ENCODE measurements around the gene CEP85L.

Gene CEP85L

DNA sequence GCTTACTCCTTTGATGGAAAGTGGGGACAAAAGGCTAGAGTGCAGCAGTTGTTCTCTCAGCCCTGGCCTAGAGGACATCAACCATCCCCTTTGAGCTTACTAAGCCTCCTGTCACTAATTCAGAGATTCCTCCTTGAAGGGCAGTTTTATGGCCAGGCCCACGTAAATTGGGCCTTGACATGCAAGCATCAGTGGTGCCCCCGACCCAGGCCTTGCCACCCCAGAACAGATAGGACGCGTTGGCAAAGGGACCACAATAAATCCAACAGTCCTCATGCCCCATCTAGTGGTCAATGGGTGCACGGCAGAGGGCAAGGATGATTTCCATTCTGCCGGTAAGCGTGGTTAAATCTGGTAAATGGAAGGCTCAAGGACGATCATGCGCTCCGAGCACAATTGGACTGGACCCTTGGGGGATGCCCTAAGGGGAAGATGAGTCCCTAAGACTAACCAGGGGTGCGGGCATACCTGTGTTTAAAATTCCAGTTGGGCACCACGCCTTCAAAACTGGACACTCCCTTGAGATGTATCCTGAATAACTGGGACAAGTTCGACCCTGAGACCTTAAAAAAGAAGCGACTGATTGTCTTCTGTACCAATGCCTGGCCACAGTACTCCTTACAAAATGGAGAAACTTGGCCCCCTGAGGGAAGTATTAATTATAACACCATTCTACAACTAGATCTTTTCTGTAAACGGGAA is 32.6 kb downstream of the CEP85L start:
- DNase-seq = peak; percentile 21

DNA sequence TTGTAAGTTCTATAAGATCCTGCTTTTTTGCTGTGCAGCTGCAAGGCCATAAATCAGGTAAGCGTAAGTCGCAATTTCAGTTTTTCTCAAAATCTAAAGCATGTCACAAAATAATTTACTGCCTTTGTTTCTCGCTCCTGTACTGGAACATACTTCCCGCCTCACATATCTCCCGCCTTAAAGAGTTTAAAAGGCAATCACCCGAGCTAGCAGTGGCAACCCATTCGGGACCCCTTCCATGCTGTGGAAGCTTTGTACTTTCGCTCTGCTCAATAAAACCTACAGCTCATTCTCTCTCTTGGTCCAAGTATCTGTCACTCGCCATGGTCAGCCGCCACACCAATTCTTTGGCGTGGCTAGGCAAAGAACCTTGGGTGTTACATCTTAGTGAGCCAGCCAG is 34.0 kb downstream of the CEP85L start:
- DNase-seq = no peak

DNA sequence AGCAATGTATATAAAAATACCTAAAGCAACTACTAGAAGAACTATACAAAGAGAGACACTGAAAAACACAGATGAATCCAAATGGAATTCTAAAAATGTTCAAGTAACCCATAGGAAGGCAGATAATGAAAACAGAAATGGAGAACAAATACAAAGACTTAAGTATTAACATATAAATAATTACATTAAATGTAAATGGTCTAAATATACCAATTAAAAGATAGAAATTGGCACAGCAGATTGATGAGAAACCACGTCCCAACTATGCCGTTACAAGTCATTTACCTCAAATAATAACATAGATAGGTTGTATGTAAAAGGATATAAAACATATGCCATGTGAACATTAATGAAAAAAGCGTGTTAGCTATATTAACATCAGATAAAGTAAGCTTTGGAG is 40.1 kb downstream of the CEP85L start:
- no peak for DNase-seq

DNA sequence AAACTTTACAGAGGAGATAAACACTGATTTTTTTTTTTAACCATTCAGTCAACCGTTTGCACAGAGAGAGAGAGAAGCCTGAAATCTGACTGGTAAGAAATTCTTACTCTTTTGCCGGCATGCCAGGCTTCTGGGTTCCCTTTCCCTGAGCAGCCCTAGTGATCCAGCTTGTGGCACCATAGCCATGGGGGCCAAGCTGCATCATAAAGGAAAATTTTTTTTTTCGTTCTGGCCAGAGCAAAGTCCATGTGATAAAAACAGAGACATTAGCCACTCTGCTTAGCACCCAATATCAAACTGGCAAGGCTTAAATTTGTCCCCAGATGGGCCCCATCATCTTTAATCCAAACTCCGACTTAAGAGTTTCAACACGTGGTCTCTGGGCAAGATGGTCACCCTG is 44.5 kb downstream of the CEP85L start:
- DNase-seq = no peak

DNA sequence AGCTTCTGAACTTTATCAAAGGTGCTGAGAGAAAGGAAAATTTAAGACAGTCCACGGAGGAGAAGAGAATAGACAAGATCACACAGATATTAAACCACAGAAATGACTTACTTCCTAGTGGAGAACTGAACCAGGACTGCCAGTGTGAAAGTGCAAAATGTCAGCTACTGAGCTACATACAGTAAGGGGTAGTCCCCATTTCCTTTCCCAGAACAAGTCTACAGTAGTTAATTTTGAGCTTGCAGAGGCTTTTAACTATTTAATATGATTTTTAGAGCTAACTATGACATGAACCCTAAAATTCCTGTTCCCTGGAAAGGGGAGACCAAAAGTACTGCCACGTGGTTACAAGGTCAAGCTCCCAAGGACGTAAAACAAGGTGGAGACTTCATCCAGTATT is 45.1 kb downstream of the CEP85L start:
- DNase-seq = no peak

DNA sequence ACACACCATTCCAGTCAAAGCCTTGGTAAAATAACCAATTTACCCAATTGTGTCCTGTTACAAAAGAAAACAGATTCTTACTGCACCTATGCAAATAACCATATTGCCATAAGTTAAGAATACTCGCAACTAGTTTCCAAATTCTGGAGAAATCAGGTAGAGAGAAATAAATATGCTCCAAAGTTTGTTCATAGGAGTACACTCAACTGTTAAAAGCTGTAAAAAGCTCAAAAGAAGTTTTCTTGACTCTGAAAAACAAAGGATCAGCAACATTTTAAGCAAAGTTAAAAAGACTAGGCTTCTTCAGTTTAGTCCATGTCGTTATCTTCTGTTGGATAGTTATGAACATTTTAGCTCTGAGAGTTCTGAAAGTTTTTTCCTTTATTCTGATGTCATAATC is 48.0 kb downstream of the CEP85L start:
- no peak for DNase-seq

DNA sequence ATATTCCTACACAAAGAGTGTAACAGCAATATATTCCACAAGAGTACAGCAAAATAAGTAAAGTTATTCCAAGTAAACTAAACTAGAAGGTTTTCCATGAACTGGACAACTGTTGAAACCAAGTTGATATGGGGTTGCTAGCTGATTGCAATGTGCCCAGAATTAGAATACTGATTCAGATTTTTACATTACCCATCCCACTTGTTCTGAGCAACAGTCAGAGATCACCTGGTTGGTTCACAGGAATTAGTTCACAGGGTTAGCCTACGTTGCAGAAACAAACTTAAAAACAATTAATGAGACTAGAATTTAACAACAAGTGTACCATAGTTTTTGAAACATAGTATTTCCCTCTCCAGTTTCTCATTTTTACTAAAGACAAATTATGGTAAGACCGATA is 49.1 kb downstream of the CEP85L start:
- DNase-seq = no peak

DNA sequence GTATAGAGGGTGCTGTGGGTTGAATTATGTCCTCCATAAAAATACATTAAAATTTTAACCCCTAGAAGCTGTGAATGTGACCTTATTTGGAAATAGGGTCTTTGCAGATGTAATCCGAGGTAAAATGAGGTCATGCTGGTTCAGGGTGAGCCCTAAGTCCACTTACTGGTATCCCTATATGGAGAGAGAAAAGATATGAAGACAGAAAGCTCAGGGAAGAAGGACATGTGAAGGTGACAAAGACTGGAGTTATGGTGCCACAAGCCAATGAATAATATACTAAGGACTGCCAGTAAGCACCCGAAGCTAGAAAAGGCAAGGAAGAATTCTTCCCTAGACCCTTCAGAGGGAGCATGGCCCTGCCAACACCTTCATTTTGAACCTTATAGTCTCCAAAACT is 53.1 kb downstream of the CEP85L start:
- no peak for DNase-seq

DNA sequence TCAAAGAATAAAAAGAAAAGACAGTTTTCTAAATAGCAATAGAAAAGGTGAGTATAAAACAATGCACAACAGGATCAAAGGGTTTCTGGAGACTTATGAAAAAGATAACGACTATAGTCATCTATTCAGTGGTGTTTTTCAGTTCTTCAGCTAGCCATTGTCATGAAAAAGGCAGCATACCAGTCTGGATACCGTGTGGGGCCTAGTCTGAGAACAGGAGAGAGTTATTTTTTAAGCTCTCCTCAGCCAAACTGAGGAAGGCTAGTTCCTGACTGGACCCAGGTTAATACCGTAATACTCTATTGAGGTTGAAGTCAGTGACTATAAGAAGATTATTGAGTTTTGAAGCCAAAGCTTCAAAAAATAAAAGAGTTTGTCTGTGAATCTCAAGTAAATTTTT is 53.8 kb downstream of the CEP85L start:
- DNase-seq = no peak

DNA sequence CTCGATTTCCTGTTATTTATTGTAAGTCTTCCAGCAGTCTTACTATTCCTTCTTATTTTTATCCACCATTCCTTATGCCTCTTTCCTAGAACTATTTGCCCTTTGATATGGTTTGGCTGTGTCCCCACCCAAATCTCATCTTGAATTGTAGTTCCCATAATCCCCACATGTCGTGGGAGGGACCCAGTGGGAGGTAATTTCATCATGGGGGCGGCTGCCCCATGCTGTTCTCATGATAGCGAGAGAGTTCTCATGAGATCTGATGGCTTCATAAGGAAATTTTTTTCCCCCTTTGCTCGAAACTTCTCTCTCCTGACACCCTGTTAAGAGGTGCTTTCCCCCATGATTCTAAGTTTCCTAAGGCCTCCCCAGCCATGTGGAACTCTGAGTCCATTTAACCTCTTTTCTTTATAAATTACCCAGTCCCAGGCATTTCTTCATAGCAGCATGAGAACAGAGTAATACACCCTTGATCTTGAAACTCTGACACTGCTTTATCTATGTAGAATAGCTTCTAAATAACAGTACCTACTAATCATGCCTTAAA is 54.5 kb downstream of the CEP85L start:
- DNase-seq = no peak

DNA sequence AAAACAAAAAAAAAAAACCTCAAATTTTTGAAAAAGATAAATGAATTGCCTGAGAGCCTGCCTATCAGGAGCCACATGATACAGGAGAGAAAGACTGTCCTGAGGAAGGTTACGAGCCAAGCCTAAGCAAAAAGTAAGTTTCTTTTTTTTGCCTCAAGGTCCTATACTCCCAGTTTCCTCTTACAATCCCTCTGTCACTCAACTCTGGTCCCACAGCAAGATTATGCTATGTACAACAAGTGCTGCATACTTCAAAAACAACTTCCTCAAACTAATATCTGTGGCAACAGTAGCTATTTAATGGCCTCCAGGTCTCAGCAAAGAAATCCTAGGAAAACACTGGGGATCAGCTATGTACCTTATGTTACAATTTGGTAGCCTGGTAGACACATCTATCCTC is 56.5 kb downstream of the CEP85L start:
- no peak for DNase-seq

DNA sequence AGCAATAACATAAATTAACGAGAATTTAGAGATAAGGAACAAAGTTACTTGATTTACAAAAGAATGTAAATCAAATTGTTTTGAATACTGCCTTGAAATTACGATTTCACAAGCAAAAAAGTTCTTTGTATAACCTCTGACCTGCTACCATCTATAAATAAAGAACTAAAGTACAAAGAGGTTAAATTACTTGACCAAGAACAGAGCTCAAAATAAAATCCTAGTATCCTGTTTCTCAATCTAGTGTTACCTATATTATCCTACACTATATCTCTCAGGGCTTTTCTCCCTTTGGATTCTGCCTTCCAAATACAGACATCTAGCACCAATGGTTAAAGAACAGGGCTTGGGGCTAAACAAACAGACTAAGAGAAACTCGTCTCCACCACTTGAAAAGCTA is 59.5 kb downstream of the CEP85L start:
- no peak for DNase-seq

DNA sequence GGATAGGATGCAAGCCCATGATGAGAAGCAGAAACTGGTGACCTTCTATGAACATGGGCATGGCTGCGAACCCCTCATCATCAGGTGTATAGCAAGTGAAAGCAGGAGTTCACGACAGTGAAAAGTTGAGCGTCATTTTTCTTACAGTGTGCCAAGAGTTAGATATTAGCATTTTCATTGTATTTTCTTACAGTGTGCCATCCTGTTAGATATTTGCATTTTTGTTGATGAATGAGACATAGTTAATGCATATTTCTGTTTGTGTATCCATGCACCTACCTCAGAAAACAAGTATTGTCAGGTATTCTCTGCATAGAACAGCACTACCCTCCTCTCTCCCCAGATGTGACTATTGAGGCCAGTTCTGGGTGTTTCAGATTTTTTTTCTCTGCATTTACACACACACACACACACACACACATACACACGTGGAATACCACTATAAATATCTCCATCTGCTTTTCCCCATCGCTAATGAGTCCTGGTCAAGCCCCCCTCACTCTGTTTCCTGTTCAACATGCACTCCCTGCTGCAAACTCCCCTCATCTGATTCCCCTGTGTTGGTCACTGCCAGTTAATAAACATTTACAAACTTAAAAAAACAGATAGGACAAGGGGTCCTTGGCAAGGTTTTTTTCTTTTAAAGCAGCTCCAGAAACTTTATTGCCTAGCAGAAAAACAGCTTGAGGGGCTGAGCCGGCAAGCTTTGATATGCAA is 61.6 kb downstream of the CEP85L start:
- no peak for DNase-seq

DNA sequence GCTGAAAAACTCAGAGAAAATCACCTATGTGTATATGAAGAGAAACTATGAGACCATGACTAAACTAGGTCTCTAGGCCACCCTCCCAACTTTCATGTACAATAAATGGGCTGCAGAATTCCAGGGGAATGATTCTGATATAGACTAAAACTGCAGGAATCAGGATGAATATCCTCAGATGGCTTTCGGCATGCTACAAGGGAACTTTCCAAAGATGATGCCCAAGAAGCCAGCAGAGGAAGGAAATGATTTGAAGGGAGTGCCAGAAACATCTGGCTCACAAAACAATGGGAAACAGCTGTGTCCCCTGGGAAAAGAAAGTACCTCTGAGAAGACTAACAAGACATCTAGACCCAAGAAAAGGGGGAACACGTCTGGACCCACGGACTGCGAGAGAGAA is 62.2 kb downstream of the CEP85L start:
- DNase-seq = no peak

DNA sequence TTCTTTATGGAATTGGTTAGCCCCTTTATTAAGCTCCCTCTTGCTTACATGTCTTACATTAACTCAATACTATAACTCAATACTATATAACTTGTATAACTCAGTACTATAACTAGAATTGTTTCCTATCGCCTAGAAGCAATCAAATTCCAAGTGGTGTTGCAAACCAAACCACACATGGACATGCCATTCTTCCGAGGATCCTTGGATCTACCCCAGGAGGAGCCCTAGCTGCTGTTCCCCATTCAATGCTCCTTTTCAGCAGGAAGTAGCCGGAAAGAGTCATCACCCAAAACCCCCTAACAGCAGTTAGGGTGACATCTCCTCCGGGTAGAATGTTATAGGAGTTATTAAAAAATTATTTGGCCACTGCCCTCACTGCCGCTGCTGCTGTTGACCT is 62.8 kb downstream of the CEP85L start:
- DNase-seq = no peak

DNA sequence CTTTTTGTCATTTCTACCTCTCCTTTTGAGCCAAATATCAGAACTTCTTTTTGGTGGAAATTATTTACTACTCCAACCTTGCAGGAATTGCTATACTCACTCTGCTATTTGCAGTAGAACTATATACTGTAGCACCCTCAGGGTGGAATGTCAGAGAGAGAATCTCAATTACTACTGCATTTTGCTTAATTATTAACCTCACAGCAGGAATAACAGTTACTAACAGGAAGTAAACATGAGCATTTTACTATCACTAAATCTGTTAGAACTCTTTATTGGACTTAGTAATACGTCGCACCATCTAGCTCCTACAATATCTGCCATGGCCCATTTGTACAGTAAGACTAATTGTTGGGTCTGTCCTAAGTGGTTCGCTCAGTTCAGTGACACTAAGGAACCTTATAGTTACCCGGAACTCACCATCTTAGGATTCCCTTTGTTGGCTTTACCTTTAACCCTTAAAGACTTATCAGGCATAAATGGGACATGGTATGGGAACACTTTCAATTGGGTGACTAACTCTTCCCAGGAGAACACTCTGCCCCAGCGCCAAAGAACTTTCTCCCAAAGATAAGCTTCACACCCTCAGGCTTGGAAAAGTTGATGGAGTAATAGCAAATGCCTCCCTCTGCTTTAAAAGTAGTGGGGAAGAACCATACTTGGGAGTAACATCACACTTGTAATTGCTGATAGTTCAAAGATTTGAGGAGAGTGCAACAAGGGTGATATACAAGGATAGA is 64.5 kb downstream of the CEP85L start:
- no peak for DNase-seq

DNA sequence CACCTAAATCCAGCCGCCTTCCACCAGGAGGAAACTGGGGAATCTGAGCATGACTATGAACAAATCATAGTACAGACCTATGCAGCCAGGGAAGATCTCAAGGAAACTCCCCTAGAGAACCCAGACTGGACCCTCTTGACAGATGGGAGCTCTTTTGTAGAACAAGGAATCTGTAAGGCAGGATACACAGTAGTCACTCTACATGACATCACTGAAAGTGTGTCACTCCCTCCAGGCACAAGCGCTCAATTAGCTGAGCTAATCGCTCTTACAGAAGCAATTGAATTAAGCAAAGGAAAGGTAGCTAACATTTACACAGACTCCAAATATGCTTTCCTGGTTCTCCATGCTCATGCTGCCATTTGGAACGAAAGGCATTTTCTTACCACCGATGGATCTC is 66.5 kb downstream of the CEP85L start:
- DNase-seq = no peak

DNA sequence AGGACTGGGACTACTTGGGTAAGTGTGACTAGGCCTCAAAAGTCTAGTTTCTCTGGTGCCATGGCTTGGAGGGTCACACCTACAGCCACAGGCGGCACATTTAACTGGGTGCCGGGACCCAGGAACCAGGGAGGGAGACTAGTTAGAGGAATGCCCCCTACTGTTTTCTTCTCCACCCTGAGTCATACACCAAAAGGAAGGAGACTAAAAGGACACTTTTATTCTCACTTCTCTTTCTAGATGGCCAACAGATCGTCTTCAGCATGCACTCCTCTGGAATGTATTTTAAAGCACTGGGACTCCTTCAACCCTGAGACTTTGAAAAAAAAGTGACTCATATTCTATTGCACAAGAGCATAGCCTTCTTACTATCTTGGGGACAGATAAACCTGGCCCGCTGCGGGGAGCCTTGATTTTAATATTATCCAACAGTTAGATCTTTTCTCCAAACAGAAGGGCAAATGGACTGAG is 69.9 kb downstream of the CEP85L start:
- DNase-seq = no peak

DNA sequence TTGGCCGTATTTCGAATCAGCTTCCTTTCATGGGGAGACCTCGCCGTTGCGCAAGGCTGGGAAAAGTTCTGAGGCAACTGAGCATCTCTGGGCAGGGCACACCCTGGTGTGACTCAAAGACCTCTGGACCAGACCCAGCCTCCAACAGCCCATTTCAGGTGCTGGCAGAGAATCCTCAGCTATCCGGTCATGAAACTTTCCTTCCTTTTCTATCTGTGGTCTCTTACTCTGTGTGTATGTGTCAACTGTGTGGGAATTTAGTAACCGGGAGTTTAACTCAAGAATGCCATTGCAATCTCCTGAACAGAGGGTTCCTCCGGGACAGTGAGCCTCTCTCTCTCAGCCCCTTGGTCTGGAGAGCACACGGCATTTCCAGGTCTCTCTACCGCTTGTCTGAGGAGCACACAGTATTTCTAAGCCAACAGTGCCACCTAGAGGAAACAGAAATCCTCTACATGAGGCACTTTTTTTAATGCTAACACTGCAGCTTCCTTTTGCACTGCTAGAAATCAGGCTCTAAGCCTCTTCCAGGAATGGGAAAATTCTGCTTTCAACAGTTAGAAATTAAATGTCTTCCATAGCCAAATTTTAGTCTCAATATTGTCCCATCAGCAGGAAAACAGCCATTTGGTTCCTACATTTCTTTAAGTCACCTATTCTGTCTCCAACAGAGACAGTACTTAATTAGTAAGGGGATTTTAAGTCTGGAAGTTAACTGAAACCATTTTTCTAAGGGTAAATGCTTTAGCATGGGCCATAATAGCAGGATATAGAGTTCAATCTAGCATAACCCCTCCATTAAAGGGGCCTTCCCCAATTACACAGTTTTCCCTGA is 70.6 kb downstream of the CEP85L start:
- peak; percentile 3 for DNase-seq

DNA sequence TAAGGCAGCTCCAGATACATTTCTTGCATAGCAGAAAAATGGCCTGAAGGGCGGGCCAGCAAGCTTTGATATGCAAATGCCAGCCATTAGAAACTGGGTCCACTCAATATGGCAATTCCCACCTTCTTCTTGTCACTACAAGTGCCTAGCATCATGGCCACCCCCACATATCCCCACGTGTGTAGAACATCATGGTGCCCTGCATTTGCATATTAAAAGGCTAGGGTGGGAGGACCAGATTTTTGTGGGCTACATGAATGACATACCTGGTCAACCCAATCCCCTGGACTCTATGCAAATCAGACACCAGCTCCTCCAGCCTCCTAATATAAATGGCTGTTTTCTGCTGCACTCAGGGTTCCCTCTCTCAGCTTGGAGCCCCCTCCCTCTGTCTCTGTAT is 71.6 kb downstream of the CEP85L start:
- no peak for DNase-seq

DNA sequence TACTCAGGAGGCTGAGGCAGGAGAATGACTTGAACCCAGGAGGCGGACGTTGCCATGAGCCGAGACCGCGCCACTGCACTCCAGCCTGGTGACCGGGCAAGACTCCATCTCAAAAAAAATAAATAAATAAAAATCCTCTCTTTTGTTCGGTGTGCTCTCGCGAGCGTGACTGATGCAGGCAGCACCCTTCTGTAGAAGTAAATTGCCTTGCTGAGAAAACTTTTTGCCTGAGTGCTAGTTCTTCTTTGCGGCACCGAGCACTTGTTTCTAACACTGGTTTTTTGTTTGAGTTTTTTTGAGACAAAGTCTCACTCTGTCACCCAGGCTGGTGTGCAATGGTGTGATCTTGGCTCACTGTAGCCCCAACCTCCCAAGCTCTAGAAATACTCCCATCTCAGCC is 72.8 kb downstream of the CEP85L start:
- DNase-seq = no peak

DNA sequence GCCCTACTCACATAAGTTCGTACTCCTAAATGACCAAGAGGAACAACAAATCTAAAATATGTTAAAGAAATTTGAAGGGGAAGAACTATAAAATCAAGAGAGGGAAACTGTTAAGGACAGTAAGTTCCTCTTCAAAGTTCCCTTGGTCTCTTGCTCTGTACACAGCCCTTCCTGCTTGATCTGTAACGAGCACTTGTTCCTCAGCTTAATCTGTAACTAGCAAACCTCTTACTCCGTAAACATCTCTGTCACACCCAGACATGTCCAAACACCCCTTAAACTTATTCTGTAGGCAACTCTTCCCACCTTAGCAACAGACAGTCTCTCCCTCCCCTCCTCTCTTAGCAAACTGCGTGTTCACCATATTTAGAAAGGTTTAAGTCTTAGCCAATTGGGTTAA is 73.4 kb downstream of the CEP85L start:
- no peak for DNase-seq
